Caco-2 (cell line): ENCODE data around the gene ZNF836. TPM values are rescaled to one million over a fixed set of nuclear protein-coding genes. Genes with fewer than 3 reads are reported as not detected.
A peak's percentile ranks its signal among the peaks of the same experiment; 100 is the strongest.

Experiments
- BruUV-seq: library from RNA; stranded (reverse); fragments of 400-500 nt; replicated peaks from 2 replicates; lab custom pipeline; 2021; lab: Mats Ljungman, UMichigan
- CTCF ChIA-PET: fragments of 300-600 bp; sonication (Branson Sonifier 250); formaldehyde crosslinking; loops from one replicate; lab custom pipeline; 2022; ENCODE audit warnings: antibody characterized with exemption; lab: Charles Lee
- POLR2A ChIA-PET: fragments of 300-600 bp; sonication (Branson Sonifier 250); formaldehyde crosslinking; loops from one replicate; lab custom pipeline; 2022; ENCODE audit warnings: antibody characterized with exemption; lab: Charles Lee
- DNase-seq, 2 experiments: peaks; one replicate each; pipeline versions ENCODE4 v3.0.0 to v3.0.0-alpha.2; 2020 to 2022
- H3K27me3 ChIP-seq: replicated peaks from 2 replicates; pipeline ENCODE4 v1.6.0; 2011; ENCODE audit warnings: low read length; ENCODE audit not compliant: control insufficient read depth, insufficient read depth
- H3K36me3 ChIP-seq: 2 replicates; pipeline ENCODE4 v1.5.1; 2011; ENCODE audit warnings: low read length; ENCODE audit not compliant: control insufficient read depth, insufficient read depth
- H3K4me1 ChIP-seq: fragments of 250-450 bp; sonication (Bioruptor Pico); 2 replicates; pipeline ENCODE4 v1.5.1; 2020; ENCODE audit warnings: mild to moderate bottlenecking
- H3K4me3 ChIP-seq: 2 replicates; pipeline ENCODE4 v1.5.1; 2011; ENCODE audit warnings: low read depth, mild to moderate bottlenecking, control low read depth, low read length
- H3K9me3 ChIP-seq: fragments of 250-450 bp; sonication (Bioruptor Pico); 2 replicates; pipeline ENCODE4 v1.5.1; 2020; ENCODE audit warnings: mild to moderate bottlenecking, moderate library complexity
- H3K27ac Mint-ChIP-seq: one replicate; pipeline ENCODE4 v1.8.0; 2022; ENCODE audit warnings: mixed read lengths; ENCODE audit not compliant: unreplicated experiment
- H3K27me3 Mint-ChIP-seq: one replicate; pipeline ENCODE4 v1.8.0; 2022; ENCODE audit warnings: mixed read lengths; ENCODE audit not compliant: insufficient read depth, unreplicated experiment
- H3K36me3 Mint-ChIP-seq: one replicate; pipeline ENCODE4 v1.8.0; 2022; ENCODE audit warnings: mild to moderate bottlenecking, mixed read lengths; ENCODE audit not compliant: insufficient read depth, unreplicated experiment
- H3K4me1 Mint-ChIP-seq: one replicate; pipeline ENCODE4 v1.8.0; 2022; ENCODE audit warnings: low read depth, mixed read lengths; ENCODE audit not compliant: unreplicated experiment
- H3K4me3 Mint-ChIP-seq: one replicate; pipeline ENCODE4 v1.8.0; 2022; ENCODE audit warnings: mild to moderate bottlenecking, moderate library complexity, mixed read lengths; ENCODE audit not compliant: unreplicated experiment
- H3K9me3 Mint-ChIP-seq: one replicate; pipeline ENCODE4 v1.8.0; 2022; ENCODE audit warnings: mixed read lengths; ENCODE audit not compliant: unreplicated experiment
- CTCF ChIP-seq, 2 experiments: fragments of 200-600 bp in 1 of 2; IDR thresholded peaks; 1 replicate in 1 of 2; 2 replicates in 1 of 2; pipeline versions ENCODE4 v1.5.1 to v1.8.0; 2011 to 2022; ENCODE audit warnings: antibody characterized with exemption in 1 of 2, control low read depth in 1 of 2, inconsistent platforms in 1 of 2, low read depth in 1 of 2, low read length in 1 of 2, mild to moderate bottlenecking in 1 of 2, moderate library complexity in 1 of 2; ENCODE audit not compliant: insufficient read depth in 1 of 2, severe bottlenecking in 1 of 2, unreplicated experiment in 1 of 2
- intact Hi-C: fragments of 100-400 bp; cut with micrococcal nuclease; formaldehyde crosslinking; loops from one replicate; pipeline ENCODE4 v1.10.0; 2022; ENCODE audit not compliant: unreplicated experiment
- total RNA-seq: library from RNA; stranded (reverse); gene quantifications from 2 replicates; pipeline ENCODE4 v1.2.3, GENCODE V29; 2022

Gene ZNF836
- total RNA-seq, 1 experiment from 2014 or later, result 6.3 TPM

- no peak for TF ChIP-seq CTCF (IDR thresholded peaks at IDR 0.05; ENCODE audit: insufficient read depth in 1 of 2, low read depth in 1 of 2, low read length in 1 of 2, severe bottlenecking in 1 of 2, unreplicated experiment in 1 of 2)
- Mint-ChIP-seq H3K36me3 (no peaks in the 10 kb centered on the region), H3K4me3 (no peak overlapping the region), H3K27ac (no peak overlapping the region), H3K27me3 (no peaks in the 10 kb centered on the region), H3K9me3 (peaks cover 33% of the 10 kb centered on the region), H3K4me1 (no peaks in the 10 kb centered on the region)
- POLR2A ChIA-PET, result no interaction called here
- Histone ChIP-seq H3K36me3 (no peaks in the 10 kb centered on the region), H3K27me3 (no peaks in the 10 kb centered on the region), H3K4me1 (no peaks in the 10 kb centered on the region), H3K4me3 (no peak overlapping the region), H3K9me3 (peaks cover 31% of the 10 kb centered on the region)
- intact Hi-C loops, result no loop called here
- CTCF ChIA-PET, result no interaction called here
- no TSS peak for BruUV-seq
- no peak for DNase-seq
These were observed 23.2 kb downstream of the ZNF836 start for GRCh38 chr19:52148256-52148655.

GRCh38 chr19:52142001-52142595, 29.3 kb downstream of the ZNF836 start:
- Mint-ChIP-seq H3K4me1 (peaks cover 10% of the 10 kb centered on the region), H3K9me3 (peaks cover 20% of the 10 kb centered on the region), H3K36me3 (peaks cover 10% of the 10 kb centered on the region), H3K27ac (peak overlapping the region; percentile 55), H3K27me3 (no peaks in the 10 kb centered on the region), H3K4me3 (no peak overlapping the region)
- Histone ChIP-seq H3K36me3 (no peaks in the 10 kb centered on the region), H3K4me3 (no peak overlapping the region), H3K4me1 (no peaks in the 10 kb centered on the region), H3K27me3 (no peaks in the 10 kb centered on the region), H3K9me3 (peaks cover 17% of the 10 kb centered on the region)
- ChIA-PET POLR2A (no interaction called here), CTCF (no interaction called here)
- intact Hi-C loops, result no loop called here
- no peak for TF ChIP-seq CTCF (IDR thresholded peaks at IDR 0.05; ENCODE audit: insufficient read depth in 1 of 2, low read depth in 1 of 2, low read length in 1 of 2, severe bottlenecking in 1 of 2, unreplicated experiment in 1 of 2)
- no TSS peak for BruUV-seq
- no peak for DNase-seq

DNA sequence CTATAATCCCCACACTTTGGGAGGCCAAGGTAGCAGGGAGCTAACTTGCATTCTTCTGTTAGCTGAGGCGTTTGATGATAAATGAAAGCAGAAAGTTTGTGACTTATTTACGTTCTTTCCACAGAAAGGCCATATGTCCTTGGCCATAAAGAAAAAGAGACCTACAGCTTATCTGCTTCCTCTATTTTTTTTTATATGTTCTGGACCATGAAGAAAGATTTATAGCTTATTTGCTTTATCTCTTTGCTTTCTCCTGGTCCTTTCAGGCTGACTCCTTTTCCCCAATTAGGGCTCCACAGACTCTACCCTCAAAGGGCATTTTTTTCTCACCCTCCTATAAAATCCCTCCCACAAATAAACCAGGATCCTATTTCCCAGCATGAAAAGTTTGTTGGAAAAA, 30.2 kb downstream of the ZNF836 start:
- Mint-ChIP-seq H3K27me3 (no peaks in the 10 kb centered on the region), H3K4me3 (no peak overlapping the region), H3K27ac (no peak overlapping the region), H3K4me1 (peaks cover 10% of the 10 kb centered on the region), H3K9me3 (peaks cover 20% of the 10 kb centered on the region), H3K36me3 (peaks cover 17% of the 10 kb centered on the region)
- no peak for DNase-seq
- CTCF ChIA-PET, result interaction anchor here (0.5 kb wide), 1 partner anchor 1427 kb away, joined by 3 read pairs; no protein-coding TSS in a partner anchor
- Histone ChIP-seq H3K4me3 (no peak overlapping the region), H3K9me3 (peaks cover 11% of the 10 kb centered on the region), H3K27me3 (no peaks in the 10 kb centered on the region), H3K36me3 (no peaks in the 10 kb centered on the region), H3K4me1 (no peaks in the 10 kb centered on the region)
- BruUV-seq, result no TSS peak
- POLR2A ChIA-PET, result no interaction called here
- TF ChIP-seq CTCF (IDR thresholded peaks at IDR 0.05; ENCODE audit: insufficient read depth in 1 of 2, low read depth in 1 of 2, low read length in 1 of 2, severe bottlenecking in 1 of 2, unreplicated experiment in 1 of 2), result no peak
- intact Hi-C loops, result no loop called here
